NOMO-1 treated with DMSO at 0.1 percent for 48 hours (cell line): ENCODE results near the gene PLCH1.
"Not testable (repeated sequence)": the region's sequence is repeated elsewhere in the genome, so short reads cannot be mapped to it uniquely, and the experiment has no call there.

Source experiments
- DNase-seq: peaks from one replicate; lab custom pipeline; 2025; ENCODE audit not compliant: unreplicated experiment; lab: John Stamatoyannopoulos, UW

The PLCH1 gene

GRCh38 chr3:155424323-155424710, 320.6 kb downstream of the PLCH1 start:
- DNase-seq, result no peak

- DNase-seq, result peak; percentile 67
Observed at GRCh38 chr3:155423526-155424322, 321.1 kb downstream of the PLCH1 start.

GRCh38 chr3:155420881-155421486, 323.9 kb downstream of the PLCH1 start:
- DNase-seq, result no peak

GRCh38 chr3:155420406-155420805, 324.5 kb downstream of the PLCH1 start:
- no peak for DNase-seq

- DNase-seq, result no peak
Observed at GRCh38 chr3:155418407-155418806, 326.5 kb downstream of the PLCH1 start.

GRCh38 chr3:155417119-155417517, 327.8 kb downstream of the PLCH1 start:
- no peak for DNase-seq

GRCh38 chr3:155416500-155417118, 328.3 kb downstream of the PLCH1 start:
- DNase-seq, result no peak

- no peak for DNase-seq
Observed at GRCh38 chr3:155412904-155413303, 332.0 kb downstream of the PLCH1 start.

- DNase-seq, result no peak
Observed at GRCh38 chr3:155411500-155412223, 333.2 kb downstream of the PLCH1 start.

- DNase-seq, result no peak
Observed at GRCh38 chr3:155409336-155409735, 335.5 kb downstream of the PLCH1 start.

- no peak for DNase-seq
Observed at GRCh38 chr3:155407971-155408370, 336.9 kb downstream of the PLCH1 start.

GRCh38 chr3:155407331-155407730, 337.5 kb downstream of the PLCH1 start:
- DNase-seq, result no peak

GRCh38 chr3:155404486-155404885, 340.4 kb downstream of the PLCH1 start:
- no peak for DNase-seq

- DNase-seq, result no peak
Observed at GRCh38 chr3:155402656-155403055, 342.2 kb downstream of the PLCH1 start.

GRCh38 chr3:155398046-155398445, 346.8 kb downstream of the PLCH1 start:
- no peak for DNase-seq

- DNase-seq, result not testable (repeated sequence)
Observed at GRCh38 chr3:155394896-155395295, 350.0 kb downstream of the PLCH1 start.

- DNase-seq, result no peak
Observed at GRCh38 chr3:155394240-155394639, 350.6 kb downstream of the PLCH1 start.

GRCh38 chr3:155393316-155393715, 351.6 kb downstream of the PLCH1 start:
- no peak for DNase-seq

GRCh38 chr3:155392138-155392537, 352.7 kb downstream of the PLCH1 start:
- DNase-seq, result no peak

- no peak for DNase-seq
Observed at GRCh38 chr3:155391551-155391958, 353.3 kb downstream of the PLCH1 start.

- no peak for DNase-seq
Observed at GRCh38 chr3:155391104-155391503, 353.8 kb downstream of the PLCH1 start.

- DNase-seq, result no peak
Observed at GRCh38 chr3:155390351-155390750, 354.5 kb downstream of the PLCH1 start.
